ENCODE measurements around the gene ZFP62.

ZFP62 gene

DNA sequence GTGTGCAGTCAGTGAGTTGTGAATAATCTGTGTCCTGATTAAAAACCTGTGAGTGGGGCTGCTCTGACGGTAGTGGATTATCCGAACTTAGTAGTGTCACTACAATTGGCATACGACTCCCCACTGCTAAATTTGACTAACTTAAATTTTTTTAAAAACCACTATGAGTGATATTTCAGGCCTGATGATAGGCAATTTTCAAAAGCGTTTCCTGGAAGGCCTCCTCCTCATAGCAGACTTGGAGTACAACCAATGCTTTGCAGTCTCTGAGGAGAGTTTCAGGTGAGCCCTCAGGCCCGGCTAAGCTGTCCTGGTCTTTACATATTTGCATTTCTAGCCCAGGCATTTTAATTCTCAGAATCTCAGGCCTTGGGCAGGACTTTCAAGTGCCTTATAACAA lies 48.7 kb upstream of the ZFP62 start:
- no peak overlapping the region for H2AFZ ChIP-seq (ENCODE audit: low read length)
- H3K9ac ChIP-seq (ENCODE audit: low read length), result no peak overlapping the region
- TF ChIP-seq, protein P1, sequence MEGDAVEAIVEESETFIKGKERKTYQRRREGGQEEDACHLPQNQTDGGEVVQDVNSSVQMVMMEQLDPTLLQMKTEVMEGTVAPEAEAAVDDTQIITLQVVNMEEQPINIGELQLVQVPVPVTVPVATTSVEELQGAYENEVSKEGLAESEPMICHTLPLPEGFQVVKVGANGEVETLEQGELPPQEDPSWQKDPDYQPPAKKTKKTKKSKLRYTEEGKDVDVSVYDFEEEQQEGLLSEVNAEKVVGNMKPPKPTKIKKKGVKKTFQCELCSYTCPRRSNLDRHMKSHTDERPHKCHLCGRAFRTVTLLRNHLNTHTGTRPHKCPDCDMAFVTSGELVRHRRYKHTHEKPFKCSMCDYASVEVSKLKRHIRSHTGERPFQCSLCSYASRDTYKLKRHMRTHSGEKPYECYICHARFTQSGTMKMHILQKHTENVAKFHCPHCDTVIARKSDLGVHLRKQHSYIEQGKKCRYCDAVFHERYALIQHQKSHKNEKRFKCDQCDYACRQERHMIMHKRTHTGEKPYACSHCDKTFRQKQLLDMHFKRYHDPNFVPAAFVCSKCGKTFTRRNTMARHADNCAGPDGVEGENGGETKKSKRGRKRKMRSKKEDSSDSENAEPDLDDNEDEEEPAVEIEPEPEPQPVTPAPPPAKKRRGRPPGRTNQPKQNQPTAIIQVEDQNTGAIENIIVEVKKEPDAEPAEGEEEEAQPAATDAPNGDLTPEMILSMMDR (IDR thresholded peaks at IDR 0.05; ENCODE audit: low read length), result no peak
- no peak for TF ChIP-seq EZH2 (IDR thresholded peaks at IDR 0.05; ENCODE audit: borderline replicate concordance, low read length)
- no peaks in the 10 kb centered on the region; the same call in 1 of the 2 replicates for H3K27me3 ChIP-seq (ENCODE audit: insufficient read depth, low read length)
- no peak overlapping the region for H3K27ac ChIP-seq (ENCODE audit: low read depth, low read length, poor library complexity, severe bottlenecking)
- H3F3A ChIP-seq (ENCODE audit: insufficient read depth, low read length), result no peaks in the 10 kb centered on the region
- no peaks in the 10 kb centered on the region for H3K79me2 ChIP-seq (ENCODE audit: insufficient read depth, low read length)
- no peaks in the 10 kb centered on the region for H4K20me1 ChIP-seq (ENCODE audit: insufficient read depth, low read length)
- peaks cover 5% of the 10 kb centered on the region for H3K4me1 ChIP-seq (ENCODE audit: insufficient read depth, low read length, severe bottlenecking)
- no peak overlapping the region for H3K4me2 ChIP-seq (ENCODE audit: low read length)
- H3K4me3 ChIP-seq (ENCODE audit: low read depth, low read length, poor library complexity, severe bottlenecking), result no peak overlapping the region
- H3K36me3 ChIP-seq (ENCODE audit: insufficient read depth, low read length), result no peaks in the 10 kb centered on the region
- H3K9me3 ChIP-seq (ENCODE audit: low read length), result no peaks in the 10 kb centered on the region
- H3K9me2 ChIP-seq (ENCODE audit: low read depth, low read length), result no peaks in the 10 kb centered on the region

DNA sequence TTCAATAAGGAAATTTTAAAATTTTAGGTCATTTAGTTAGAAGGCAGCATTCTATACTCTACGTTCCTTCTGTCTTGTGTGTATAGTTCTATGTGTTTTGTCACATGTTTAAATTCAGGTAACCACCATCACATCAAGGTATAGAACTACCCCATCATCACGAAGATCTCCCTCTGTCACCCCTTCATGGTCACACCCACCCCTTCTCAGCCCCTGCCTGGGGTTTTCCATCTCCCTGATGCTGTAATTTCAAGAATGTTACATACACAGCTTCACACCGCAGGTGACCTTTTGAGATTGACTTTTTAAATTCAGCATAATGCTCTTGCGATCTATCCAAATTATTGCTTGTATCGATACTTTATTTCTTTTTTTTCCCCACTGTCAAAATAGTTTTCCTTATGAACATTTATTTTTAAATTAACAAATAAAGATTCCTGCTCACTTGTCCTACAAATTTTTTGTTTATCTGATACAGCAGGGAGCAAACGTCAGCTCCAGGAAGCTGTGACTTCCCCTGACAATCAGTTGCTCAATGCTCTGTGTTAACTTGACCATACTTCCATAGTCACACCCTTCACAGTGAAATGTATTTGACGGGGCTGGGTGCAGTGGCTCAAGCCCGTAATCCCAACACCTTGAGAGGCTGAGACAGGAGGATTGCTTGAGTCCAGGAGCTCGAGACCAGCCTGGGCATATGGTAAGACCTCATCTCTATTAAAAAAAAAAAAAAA lies 48.1 kb upstream of the ZFP62 start:
- Histone ChIP-seq H3K4me3 (ENCODE audit: low read depth, low read length, poor library complexity, severe bottlenecking) (no peak overlapping the region), H3K27ac (ENCODE audit: low read depth, low read length, poor library complexity, severe bottlenecking) (no peak overlapping the region), H3K9me2 (ENCODE audit: low read depth, low read length) (no peaks in the 10 kb centered on the region), H3K4me2 (ENCODE audit: low read length) (no peak overlapping the region), H3K9me3 (ENCODE audit: low read length) (no peaks in the 10 kb centered on the region), H3K79me2 (ENCODE audit: insufficient read depth, low read length) (no peaks in the 10 kb centered on the region), H3K27me3 (ENCODE audit: insufficient read depth, low read length) (no peaks in the 10 kb centered on the region; the same call in 1 of the 2 replicates), H2AFZ (ENCODE audit: low read length) (no peak overlapping the region), H3K36me3 (ENCODE audit: insufficient read depth, low read length) (no peaks in the 10 kb centered on the region), H4K20me1 (ENCODE audit: insufficient read depth, low read length) (no peaks in the 10 kb centered on the region), H3K4me1 (ENCODE audit: insufficient read depth, low read length, severe bottlenecking) (peaks cover 5% of the 10 kb centered on the region), H3K9ac (ENCODE audit: low read length) (no peak overlapping the region), H3F3A (ENCODE audit: insufficient read depth, low read length) (no peaks in the 10 kb centered on the region)
- TF ChIP-seq, protein P1 (IDR thresholded peaks at IDR 0.05; ENCODE audit: low read length), result no peak
- no peak for TF ChIP-seq EZH2 (IDR thresholded peaks at IDR 0.05; ENCODE audit: borderline replicate concordance, low read length)

DNA sequence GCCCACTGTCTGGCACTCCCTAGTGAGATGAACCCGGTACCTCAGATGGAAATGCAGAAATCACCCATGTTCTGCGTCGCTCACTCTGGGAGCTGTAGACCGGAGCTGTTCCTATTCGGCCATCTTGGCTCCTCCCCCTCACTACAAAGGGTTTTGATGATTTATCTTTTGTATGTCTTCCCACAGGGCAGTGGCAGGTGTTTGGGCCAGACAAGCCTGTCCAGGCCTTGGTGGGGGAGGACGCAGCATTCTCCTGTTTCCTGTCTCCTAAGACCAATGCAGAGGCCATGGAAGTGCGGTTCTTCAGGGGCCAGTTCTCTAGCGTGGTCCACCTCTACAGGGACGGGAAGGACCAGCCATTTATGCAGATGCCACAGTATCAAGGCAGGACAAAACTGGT lies 47.3 kb upstream of the ZFP62 start:
- no peak overlapping the region for H3K4me3 ChIP-seq (ENCODE audit: low read depth, low read length, poor library complexity, severe bottlenecking)

More for the DNA sequence above, 47.3 kb upstream of the ZFP62 start:
- Histone ChIP-seq H3K9me2 (ENCODE audit: low read depth, low read length) (no peaks in the 10 kb centered on the region), H2AFZ (ENCODE audit: low read length) (no peak overlapping the region), H3K36me3 (ENCODE audit: insufficient read depth, low read length) (no peaks in the 10 kb centered on the region), H3K27ac (ENCODE audit: low read depth, low read length, poor library complexity, severe bottlenecking) (no peak overlapping the region), H3K79me2 (ENCODE audit: insufficient read depth, low read length) (no peaks in the 10 kb centered on the region), H3K4me1 (ENCODE audit: insufficient read depth, low read length, severe bottlenecking) (peaks cover 5% of the 10 kb centered on the region), H3K9me3 (ENCODE audit: low read length) (no peaks in the 10 kb centered on the region), H4K20me1 (ENCODE audit: insufficient read depth, low read length) (no peaks in the 10 kb centered on the region), H3K9ac (ENCODE audit: low read length) (no peak overlapping the region), H3K27me3 (ENCODE audit: insufficient read depth, low read length) (no peaks in the 10 kb centered on the region; the same call in 1 of the 2 replicates), H3F3A (ENCODE audit: insufficient read depth, low read length) (no peaks in the 10 kb centered on the region), H3K4me2 (ENCODE audit: low read length) (no peak overlapping the region)
- TF ChIP-seq EZH2 (IDR thresholded peaks at IDR 0.05; ENCODE audit: borderline replicate concordance, low read length), result no peak
- TF ChIP-seq, protein P1 (IDR thresholded peaks at IDR 0.05; ENCODE audit: low read length), result no peak

Data from OCI-LY1 (cell line).